Renal cortical epithelial cell (primary cell): ENCODE results near the gene FBP1. TPM values are rescaled to one million over a fixed set of nuclear protein-coding genes. Genes with fewer than 3 reads are reported as not detected.
A peak's percentile ranks its signal among the peaks of the same experiment; 100 is the strongest.

Experiments
- DNase-seq: peaks from one replicate; pipeline ENCODE4 v3.0.0-alpha.2; 2011; ENCODE audit warnings: low read depth
- total RNA-seq: library from RNA; depleted of rRNA; stranded (reverse); fragments of >200 nt; gene quantifications from 2 replicates; pipeline ENCODE4 v1.2.3, GENCODE V29; 2014

Gene FBP1
- total RNA-seq, 1 donor from 2014 or later = 0.10 TPM

DNA sequence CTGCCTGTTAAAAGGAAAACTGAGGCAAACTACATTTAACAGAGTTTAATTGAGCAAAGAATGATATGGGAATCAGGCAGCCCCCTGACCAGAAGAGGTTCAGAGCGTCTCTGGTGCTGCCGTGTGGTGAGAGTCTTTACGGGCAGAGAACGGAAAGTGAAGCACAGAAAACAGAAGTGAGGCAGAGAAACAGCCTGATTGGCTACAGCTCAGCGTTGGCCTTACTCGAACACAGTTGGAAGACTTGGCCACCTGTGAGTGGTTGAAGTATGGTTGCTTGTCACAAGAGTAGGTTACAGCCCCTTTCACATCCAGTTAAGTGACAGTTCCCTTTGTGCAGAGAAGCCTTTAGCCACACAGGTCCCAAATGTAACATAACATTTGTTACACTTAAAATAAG, 16.9 kb upstream of the FBP1 start:
- no peak for DNase-seq

DNA sequence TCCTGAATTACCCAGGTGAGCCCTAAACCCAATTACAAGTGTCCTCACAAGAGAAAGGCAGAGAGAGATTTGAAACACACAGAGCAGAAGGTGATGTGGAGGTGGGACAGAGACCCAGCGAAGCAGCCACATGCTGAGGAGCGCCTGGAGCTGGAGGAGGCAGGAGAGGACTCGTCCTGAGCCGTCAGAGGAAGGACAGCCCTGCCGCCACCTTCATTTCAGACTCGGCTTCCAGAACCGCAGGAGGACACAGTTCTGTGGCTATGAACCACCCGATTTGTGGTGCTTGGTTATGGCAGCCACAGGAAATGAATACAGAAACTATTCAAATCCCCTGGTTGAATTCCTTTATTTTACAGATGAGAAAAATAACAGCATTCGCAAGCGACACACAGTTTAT, 16.4 kb upstream of the FBP1 start:
- DNase-seq = no peak

DNA sequence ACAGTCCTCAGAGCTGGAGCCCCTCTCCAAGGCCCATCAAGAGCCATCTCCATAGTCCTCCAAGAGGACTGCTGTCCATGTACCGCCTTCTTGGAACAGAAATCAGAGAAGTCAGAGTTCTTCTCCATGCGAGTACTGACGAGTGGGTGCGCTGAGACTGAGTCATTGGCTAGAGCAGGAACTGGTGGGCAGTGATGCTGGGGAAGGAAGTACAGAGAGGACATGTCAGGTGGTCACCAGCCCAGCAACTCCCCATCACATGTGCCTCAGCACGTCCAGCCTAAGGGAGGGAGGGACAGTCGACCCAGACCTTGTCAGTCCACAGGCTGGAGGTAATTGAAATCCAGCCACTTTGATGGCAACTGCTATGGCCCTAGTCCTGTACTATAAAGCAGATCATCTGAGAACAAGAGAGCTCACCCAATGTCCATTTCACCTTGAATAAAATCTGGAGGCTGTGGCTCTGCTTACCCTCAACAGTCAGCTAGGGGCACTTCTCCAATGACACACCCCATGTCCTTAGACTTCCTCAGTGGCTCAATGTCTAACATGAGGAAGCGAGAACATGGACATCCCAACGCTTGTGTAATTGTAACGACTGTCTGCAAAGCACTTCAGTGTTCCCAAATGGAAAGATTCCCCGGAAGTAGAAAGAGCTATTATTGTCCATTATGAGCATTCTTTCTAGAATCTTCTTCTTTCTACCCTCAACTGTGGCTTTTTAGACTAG, 15.0 kb upstream of the FBP1 start:
- no peak for DNase-seq

DNA sequence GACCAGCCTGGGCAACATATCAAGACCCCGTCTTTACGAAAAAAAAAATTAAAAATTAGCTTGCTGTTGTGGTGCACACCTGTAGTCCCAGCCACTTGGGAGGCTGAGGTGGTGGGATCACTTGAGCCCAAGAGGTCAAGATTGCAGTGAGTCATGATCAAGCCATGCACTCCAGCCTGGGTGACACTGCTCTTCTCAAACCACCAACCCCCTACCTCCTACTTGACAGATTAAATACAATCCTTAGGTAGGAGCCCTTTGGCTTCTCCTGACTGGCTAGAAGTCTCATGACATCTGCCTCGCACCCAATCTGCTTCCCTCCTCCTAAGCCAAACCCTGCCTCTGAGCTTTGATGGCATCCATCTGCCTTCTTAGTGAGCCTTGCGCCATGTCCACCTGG, 11.6 kb upstream of the FBP1 start:
- no peak for DNase-seq

DNA sequence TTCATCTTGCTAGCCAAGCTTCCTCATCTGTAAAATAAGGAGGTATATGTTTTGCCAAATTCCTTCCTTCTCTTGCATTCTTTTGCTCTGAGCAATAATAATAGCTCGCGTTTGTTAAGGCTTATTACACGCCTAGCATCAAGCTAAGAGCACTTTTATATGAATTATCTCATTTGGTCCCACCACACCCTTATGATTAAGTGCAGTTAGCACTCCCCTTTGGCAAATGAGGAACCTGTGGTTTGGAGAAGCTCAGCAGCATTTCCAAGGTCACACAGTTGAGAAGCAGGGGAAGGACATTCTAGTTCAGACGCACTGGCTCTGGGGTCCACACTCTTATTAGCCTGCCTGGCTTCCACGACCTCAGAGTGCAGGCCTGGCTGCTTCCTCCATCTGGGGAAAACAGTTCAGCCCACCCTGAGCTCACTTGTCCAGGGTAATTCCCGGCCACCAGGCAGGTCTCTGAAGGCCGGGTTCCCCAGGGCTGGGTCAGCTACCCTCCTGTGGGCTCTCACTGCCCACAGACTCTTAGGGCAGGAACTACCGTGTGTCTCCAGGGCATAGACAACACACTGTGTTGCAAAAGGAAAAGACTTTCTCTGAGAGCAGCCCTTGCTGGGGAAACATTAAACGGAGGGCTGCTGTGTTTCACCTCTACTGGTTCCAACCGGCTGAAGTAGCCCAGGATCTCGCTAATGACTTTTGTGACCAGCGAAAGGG, 9.9 kb upstream of the FBP1 start:
- DNase-seq = peak; percentile 68

DNA sequence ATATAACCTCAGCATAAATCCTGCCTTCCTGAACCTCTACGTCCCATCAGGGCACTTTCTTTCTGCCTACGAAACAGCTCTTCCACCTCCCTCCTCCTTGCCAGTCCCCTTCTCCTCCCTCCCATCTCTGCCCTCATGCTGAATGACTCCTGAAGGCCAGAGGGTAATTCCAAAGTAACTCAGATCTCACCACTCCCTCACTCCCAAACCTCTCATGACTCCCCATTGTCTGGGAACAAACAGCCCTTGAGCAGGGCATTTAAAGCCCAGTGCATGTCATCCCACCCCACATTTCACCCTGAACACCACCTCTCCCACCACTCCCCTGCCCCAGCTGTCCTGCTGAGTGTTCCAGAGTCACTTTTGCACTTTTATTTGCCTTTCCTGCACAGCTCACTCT, 8.9 kb upstream of the FBP1 start:
- no peak for DNase-seq

DNA sequence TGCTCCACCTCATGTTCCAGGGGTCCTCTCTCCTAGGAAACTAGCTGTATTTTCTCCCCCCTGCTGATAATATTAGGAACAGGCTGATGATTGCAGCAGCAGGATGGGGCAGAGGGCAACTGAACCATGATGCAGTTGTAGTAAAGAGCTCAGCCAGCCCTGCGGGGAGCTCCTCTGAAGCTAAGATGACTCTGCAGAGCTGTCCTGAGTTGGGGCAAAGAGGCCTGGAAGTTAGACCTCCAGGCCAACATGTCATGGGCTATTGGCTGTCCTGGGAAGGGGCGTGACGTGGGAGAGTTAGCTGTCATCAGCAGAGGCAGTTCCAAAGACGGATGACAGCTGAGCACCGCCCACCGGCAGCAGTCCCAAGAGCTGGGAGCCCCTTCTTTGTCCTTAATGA, 6.6 kb upstream of the FBP1 start:
- DNase-seq = no peak

DNA sequence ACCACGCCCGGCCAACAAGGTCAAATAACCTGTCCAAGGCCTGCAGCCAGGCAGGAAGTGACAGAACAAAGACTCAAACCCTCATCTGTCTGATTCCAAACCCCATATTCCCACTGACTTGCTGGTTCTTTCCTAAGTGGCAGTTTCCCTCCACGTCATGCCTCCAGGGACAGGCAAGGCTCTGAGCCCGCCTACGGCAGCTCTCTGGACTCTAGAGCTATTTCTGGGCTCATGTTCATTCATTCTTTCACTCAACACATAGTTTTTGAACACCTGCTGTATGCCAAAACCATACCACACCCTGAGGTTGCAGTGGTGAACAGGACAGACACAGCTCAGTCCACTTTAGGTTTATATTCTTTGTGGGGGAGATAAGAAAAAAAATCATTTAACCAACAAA, 5.2 kb upstream of the FBP1 start:
- DNase-seq = no peak

DNA sequence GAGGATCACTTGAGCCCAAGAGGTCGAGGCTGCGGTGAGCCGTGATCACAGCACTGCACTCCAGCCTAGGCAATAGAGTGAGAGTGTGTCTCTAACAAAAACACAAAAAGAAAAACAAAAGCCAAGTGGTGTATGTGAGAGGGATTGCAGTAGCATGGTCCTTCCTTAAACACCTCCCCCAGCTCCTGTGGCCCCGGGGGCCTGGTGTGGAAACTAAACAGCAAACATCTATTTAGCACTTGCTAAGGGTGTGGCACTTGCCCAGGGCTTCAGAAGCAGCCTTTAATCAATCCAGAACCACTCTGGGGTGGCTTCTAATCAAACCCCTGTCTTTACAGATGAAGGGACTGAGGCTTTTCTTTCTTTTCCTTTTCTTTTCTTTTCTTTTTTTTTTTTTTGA, 4.4 kb upstream of the FBP1 start:
- no peak for DNase-seq

DNA sequence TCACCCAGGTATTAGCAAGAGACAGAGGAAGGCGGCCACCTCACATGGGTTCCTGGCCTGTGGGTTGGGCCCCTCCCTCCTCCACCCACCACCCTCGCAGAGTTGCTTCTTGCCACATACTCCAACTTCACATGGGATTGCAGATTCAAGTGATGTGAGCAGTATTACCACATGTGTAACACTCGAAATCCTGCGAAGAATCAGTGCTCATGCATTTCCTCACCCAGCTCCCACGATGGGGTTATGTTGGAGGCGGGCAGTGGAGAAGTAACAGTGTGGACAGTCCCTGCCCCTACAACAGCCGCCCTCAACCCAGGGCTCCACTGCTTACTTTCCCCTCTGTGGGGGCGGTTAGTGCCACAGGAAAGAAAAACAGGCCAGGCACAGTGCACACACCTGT, 3.9 kb upstream of the FBP1 start:
- no peak for DNase-seq

DNA sequence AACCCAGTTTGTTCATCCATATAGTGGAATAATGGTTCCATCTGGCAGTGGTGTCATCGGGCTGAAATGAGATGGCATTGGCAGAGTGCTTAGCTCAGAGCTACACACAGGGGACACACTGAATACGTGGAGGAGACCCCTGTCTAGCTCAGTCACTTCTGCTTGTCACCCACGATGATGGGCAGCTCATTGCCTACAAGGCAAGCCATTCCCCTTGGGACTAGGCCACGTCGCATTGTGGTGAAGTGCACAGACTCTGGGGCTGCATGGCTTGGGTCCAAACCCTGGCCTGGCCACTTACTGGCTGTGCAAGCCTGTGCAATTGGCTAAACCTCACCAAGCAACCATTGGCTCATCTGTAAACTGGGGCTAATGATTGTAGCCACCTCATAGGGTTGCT, 3.2 kb upstream of the FBP1 start:
- no peak for DNase-seq

DNA sequence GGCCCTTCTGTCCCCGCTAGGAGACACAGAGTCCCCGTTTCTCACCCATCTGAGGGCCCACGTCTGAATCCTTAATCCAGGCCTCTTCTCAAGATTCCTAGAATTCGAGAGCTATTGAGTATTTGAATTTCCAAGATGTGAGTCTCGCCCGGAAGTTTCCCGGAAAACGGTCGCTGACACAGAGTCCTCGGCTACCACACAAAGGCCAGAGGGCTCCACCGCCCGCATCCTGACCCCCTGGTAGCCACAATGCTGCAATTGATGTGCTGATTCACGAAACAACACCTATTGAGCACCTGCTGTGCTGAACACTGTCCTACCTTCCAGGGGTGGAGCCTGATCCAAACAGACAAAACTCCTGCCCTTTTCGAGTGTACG, 670 bp upstream of the FBP1 start:
- no peak for DNase-seq

DNA sequence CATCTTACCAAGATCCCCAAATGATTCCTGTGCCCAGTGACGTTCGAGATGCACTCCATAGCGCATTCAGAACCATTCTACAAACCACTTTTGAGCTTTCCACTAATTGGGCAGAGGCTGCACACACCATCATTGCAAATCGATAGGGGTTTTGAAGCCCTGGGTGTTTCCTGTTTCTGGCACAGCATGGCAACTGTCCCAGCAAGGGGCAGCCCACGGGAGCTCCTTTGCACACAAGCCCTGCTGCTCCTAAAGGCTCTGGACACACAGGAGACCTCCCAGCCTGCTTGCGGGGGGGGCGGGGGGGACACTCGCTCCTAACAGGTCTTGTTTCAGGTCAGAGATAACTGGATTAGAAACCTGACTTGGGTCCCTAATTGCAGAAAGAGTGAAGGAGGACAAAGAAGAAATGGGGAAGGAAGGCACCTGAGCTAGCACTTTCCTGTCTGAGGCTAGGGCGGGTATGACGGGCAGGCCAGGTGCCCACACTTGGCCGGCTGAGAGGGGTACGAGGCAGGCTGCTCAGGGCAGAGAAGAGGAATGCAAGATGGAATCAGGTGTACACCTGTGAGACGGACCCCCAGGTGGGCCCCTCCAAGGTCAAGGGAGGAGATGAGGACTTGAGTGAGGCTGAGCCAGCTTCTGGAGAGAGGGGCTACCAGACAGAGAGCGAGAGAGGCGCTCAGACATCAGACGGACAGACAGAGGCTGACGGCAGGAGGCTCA, 820 bp downstream of the FBP1 start:
- no peak for DNase-seq

DNA sequence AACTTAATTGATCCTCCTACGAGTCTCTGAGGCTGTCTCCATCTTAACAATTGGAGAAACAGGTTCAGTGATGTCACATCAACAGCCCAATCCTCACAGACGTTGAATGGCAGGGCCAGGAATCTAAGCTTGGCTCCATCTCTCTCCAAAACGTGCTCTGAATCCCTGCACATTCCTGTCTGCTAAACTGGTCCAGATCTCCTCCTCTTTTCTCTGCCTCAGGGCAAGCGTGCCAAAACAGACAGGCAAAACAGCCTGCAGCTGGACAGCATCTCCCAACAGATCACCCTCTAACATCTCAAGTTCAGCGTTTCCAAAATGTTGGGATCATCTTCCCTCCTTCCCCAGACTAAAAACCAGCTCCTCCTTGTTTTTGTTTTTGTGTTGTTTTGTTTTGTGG, 6.6 kb downstream of the FBP1 start:
- no peak for DNase-seq

DNA sequence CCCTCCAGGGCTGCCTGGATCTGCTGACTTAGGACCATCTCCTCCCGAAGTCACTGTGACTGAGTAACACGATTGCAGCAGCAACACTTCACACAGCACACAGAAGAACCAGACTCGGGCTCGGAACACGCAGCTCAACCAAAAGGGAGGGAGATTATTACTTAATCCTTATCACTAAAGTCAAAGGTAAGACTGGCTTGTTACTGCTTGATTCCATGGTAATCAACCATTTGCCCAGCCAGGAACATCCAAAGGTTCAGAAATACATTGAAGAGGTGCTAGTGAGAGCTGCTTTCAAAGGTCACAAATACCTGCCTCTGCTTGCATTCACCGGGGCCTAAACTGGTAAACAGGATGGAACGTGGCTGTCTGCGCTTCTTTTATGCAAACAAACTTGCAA, 7.7 kb downstream of the FBP1 start:
- DNase-seq = no peak

DNA sequence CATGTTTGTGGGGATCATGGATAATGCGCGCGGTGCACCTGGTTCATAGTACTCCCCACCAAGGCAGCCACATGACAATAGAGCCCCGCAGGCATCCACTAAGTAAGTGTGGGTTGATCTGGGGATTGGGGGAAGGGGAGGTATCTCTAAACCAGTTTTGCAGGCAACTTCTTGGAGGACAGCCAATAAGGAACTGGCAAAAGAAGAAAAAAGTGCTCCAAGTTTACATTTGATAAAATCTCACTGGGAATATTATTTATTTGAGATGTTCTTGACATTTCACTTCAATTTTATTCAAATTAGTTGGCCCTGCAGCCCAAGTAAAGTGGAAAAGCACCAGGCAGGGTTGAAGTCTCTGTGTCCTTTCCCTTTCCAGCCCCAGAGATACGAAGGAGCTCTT, 8.5 kb downstream of the FBP1 start:
- DNase-seq = peak; percentile 31

DNA sequence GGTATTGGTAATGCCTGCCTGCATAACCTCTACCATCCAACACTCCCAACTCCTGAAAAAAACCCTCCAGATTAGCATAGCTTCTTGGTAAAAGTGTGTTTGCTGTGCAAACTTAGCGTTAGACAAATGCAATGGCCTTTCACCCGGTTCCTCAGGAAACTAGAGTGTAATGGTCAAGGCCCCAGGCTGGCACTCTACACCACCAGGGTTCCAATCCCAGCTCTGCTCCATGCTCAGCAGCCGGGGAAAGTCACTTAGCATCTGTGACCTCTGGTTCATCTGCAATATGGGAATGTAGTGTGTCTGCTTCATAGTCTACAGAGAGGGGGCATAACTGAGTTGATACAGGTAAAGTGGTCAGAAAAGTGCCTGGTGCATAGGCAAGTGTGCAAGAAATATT, 9.0 kb downstream of the FBP1 start:
- DNase-seq = no peak

DNA sequence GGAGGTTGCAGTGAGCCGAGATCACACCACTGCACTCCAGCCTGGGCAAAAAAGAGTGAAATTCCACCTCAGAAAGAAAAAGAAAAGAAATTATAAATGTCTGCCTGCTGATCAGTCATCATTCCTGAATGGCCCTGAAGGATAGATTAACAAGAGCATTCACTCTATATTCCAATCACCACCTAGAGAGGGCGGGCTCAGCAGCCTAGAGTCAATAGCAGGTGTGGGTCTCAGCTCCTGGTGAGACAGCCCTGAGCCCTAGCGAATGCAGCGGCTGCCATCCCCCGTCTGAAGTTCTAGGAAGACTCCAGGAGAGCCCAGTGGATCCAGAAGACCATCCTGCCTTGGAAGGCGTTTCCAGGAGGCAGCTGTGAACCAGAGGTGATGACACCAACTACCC, 12.0 kb downstream of the FBP1 start:
- no peak for DNase-seq

DNA sequence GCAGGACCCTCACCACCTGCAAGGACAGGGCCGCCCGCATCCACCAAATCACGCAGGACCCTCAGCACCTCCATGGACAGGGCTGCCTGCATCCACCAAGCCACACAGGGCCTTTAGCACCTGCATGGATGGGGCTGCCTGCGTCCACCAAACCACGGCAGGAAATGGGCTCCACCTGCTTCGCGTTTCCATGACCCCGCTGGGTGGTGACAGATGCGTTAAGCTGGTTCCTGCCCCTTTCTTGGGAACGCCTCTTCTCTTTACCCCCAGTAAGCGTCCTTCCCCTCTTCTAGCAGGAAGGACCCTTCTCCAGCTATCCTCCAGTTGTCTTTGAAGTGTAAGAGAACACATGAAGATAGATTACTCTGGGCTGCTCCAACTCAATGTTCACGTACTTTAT, 13.5 kb downstream of the FBP1 start:
- DNase-seq = no peak

DNA sequence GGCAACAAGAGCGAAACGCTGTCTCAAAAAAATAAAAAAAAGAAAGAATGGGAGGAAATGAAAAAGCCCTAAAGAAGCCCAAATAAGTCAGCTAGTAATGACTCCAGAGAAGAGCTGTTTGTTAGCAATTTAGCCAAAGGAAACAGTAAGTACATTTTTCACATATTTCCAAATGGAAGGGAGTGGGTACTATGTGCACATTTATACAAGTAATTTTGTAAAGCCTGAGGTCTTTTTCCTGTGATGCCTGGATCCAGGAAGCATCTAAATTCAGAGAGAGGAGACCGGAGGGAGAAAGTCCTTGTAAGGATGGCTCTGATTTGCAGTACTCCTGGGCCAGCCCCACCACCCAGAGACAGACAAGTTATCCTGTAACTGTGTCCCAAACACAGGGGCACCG, 14.7 kb downstream of the FBP1 start:
- no peak for DNase-seq

DNA sequence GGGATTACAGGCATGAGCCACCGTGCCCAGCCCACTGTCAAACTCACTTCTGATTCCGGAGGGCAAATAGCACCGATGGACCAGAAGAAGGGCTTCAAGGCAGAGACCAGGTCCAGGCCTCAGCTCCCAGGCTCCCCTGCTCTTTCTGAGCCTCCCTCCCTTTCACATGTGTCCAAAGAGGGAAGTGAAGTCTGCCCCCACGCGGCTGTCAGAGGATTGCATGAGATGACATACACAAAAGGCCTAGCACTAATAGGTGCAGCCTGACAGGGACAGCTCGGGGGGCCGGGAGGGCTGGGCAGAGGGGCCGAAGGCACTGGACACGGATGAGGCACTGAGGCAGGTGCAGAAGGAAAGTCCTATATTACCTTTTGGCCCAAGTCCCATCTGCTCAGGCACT, 16.1 kb downstream of the FBP1 start:
- DNase-seq = no peak

DNA sequence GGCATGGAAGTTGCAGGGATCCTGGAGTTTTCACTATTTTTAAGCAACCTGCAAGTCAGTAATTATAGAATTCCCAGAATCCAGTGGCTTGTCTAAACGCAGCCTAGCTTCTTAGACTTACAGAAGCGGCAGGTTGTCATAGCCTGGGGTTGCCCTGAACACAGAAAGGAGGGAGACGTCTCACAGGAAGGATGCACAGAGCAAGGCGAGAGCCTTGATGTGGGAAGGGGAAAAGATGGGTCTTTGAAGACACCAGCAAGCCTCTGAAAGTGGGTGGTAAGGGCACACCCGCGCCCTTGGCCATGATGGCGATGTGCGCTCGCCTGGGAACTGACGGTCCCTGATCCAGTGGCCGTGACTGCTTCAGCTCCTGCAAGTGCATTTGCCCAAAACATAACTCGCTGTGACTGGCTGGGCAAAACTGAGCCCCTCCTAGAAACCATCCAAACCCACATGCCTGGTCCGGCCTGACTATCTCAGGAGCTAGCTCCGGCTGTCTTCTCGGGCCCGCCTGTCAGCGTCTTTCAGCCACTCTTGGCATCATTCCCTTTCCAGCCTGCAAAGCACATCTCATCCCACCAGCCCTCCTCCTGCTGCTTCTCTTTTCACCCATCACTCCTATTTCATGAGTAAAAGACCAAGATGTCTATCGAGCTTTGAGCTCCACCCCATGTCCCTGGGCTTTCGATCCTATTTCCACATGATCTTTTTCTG, 17.1 kb downstream of the FBP1 start:
- no peak for DNase-seq

DNA sequence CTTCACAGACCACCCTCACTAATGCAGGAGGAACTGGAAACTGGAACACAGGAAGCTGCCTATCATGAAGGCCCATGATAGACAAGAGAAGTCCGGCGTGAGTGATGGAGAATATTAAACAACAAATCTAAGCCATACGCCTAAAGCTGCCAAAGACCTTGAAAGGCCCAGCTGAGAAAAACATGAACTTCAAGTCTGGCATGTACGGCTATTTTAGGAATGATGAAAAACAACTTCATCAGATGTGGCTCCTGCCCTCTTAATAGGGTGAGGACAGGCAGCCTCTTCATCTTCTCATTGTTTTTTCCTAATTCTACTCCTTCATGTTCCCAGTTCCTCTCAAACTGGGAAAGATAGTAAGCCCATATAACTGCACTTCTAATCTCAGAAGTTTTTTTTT, 20.3 kb downstream of the FBP1 start:
- no peak for DNase-seq
